Effector CD4-positive, alpha-beta T cell (primary cell): ENCODE data around the gene KHDC3L.
"Not testable (repeated sequence)": the region's sequence is repeated elsewhere in the genome, so short reads cannot be mapped to it uniquely, and the experiment has no call there.

Experiments used
- DNase-seq: peaks from one replicate; pipeline ENCODE4 v3.0.0-alpha.2; 2020

The KHDC3L gene

GRCh38 chr6:73371984-73372383 lies 9.5 kb downstream of the KHDC3L start:
- DNase-seq, result no peak

DNA sequence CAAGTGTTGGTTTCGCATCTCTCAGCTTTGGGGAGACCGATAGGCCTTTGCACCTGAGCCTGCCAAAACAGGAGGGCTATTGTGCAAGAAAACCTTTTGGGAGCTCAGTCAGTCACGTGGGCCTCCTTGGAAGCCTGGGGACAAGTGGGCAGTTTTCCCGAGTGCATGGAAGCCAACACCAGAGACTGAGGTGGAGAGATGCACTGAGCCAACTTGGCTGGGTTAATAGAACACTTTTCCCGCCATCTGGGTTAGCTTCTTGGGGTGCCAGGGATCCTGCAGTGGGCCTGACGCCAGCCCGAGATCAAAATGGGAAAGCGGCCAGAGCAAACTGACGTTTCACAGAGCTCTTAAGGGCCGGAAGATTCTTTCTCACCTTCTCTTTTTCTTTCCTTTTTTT lies 10.1 kb downstream of the KHDC3L start:
- no peak for DNase-seq

GRCh38 chr6:73375216-73375615 lies 12.8 kb downstream of the KHDC3L start:
- no peak for DNase-seq

- no peak for DNase-seq
These were observed 14.8 kb downstream of the KHDC3L start for GRCh38 chr6:73377225-73377624.

GRCh38 chr6:73381531-73381930 lies 19.1 kb downstream of the KHDC3L start:
- DNase-seq, result not testable (repeated sequence)

GRCh38 chr6:73382462-73383113 lies 20.1 kb downstream of the KHDC3L start:
- DNase-seq, result no peak

DNA sequence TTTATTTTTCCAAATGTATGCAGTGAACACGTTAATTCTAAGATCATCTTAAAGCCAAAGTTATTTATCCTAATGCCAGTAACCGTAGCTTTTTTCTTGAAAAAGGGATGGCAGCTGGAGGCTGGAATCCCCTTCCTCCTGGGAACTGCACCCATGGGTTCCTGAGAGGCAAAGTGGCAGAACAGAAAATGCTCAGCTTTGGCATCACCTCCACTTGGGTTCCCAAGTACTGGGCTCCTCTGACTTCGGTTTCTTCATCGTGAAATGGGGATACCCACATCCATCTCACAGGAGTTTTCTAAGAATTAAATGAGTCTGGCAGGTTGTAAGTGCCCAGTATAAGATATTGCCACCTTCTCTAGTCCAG lies 26.0 kb downstream of the KHDC3L start:
- no peak for DNase-seq

DNA sequence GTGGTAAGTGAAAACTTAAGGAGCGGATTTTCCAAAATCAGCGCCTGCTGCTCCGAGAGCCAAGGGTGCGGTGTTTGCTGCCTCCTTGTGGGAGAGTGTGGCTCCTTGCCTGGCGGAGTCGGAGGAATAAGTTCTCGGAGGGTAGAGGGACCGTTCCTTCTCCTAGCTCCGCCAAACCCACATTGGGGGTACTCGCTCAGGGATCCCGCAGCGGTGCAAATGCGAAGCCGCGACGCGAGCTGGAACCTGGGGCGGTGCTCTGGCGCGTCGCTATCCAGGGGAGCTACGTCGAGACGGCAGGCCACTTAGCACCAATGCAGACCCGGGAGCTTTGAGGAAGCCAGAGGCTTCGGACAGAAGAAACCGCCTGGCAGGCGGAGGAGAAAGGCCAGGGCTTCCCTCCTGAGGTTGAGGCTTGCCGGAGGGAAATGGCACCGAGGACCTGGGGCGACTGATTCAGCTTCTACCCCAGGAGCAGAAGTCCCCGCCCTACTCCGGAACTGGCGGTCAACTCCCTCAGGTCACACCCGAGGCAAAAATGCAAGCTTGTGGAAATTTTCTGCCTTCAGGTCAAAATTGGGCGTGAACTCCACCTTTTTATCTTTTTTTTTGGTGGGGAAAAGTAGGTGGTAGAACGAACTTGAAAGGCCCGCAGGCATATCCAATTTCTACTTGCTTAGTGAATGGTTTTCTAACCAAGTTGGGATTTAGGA lies 26.5 kb downstream of the KHDC3L start:
- peak; percentile 26 for DNase-seq

GRCh38 chr6:73389854-73390253 lies 27.4 kb downstream of the KHDC3L start:
- DNase-seq, result no peak

- DNase-seq, result no peak
These were observed 29.2 kb downstream of the KHDC3L start for GRCh38 chr6:73391675-73392074.

DNA sequence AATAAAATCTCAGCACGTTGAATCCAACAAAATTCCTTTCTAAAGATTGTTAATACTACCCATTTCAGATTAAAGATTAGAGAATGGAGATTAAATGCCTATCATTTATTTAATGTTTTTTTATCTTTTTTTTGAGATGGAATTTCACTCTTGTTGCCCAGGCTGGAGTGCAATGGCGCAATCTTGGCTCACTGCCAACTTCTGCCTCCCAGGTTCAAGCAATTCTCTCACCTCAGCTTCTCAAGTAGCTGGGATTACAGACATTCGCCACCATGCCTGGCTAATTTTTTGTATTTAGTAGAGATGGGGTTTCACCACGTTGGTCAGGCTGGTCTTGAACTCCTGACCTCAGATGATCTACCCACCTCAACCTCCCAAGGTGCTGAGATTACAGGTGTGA lies 29.7 kb downstream of the KHDC3L start:
- DNase-seq, result not testable (repeated sequence)

GRCh38 chr6:73393278-73393677 lies 30.8 kb downstream of the KHDC3L start:
- no peak for DNase-seq

DNA sequence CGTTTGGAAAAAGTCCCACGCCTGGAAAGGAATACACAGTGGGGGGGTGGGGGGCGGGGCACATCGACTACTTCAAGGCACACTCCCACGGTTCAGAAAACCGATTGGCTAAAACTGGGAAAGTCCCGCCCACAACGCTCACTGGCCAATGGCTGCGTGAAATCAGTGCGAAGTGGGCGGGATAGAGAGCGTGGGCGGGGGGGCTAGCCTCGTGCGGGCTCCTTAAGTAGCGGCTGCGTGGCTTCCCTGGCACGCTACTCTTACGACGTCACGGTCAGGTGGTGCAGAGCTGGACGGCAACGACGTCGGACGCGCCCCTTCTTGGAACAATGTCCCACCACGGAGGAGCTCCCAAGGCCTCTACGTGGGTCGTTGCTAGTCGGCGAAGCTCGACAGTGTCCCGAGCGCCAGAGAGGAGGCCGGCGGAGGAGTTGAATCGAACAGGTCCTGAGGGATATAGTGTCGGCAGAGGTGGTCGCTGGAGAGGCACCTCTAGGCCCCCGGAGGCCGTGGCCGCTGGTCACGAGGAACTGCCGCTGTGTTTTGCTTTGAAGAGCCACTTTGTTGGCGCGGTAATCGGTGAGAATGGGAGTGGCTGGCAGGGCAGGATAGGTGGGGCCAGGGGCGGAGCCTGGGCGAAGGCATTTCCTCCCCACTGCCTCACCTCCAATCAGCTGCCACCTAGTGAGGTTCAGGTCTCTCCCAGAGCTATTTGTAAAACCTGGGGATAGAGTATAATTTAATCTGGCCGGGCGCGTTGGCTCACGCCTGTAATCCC lies 32.3 kb downstream of the KHDC3L start, which contains the start of gene DDX43:
TSS of gene DDX43 (plus strand) at position 252 of the 778 bp plus-strand sequence. CDS start at position 330, 78 bp downstream.
- peak; percentile 2 for DNase-seq

- DNase-seq, result no peak
These were observed 33.4 kb downstream of the KHDC3L start for GRCh38 chr6:73395875-73396274.

DNA sequence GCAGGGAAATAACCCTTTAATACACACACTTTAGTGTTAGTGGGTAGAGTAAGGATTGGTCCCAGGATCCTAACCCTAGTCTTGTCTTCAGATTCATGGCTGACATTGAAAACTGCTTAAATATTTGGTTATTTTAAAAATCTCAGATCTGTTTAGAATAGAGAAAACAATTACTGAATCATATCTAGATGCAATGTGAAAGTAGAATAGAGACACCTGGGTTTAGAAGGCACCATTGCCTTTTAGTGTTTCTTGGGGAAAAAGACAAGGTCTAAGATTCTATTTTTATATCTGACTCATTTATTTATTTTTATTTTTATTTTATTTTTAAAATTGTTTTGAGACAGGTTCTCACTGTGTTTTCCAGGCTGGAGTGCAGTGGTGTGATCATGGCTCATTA lies 38.2 kb downstream of the KHDC3L start:
- DNase-seq, result no peak

GRCh38 chr6:73409395-73409794 lies 46.9 kb downstream of the KHDC3L start:
- no peak for DNase-seq

DNA sequence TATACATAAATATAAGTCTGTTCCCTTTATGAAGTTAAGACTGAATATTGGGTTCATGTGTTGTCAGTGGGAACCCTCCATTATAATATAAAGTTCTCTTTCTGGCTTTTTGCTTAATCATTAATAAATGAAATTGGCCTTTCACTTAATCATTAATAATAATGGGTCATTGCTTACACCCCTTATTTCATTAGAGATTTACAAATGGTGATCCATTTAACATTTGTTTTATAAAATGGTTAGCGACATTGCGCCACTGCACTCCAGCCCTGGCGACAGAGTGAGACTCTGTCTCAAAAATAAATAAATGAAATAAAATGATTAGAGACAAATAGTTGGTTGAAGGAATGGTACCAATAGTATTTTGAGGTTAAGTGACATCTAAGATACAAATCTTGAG lies 50.6 kb downstream of the KHDC3L start:
- no peak for DNase-seq
